GM18909 (cell line): ENCODE results near the gene C15orf62.

Experiments
- ATAC-seq: cut with Tn5 transposase; IDR thresholded peaks from one replicate; pipeline ENCODE4 v1.9.1; 2021; ENCODE audit warnings: mild to moderate bottlenecking; ENCODE audit not compliant: unreplicated experiment, poor library complexity

C15orf62 gene

DNA sequence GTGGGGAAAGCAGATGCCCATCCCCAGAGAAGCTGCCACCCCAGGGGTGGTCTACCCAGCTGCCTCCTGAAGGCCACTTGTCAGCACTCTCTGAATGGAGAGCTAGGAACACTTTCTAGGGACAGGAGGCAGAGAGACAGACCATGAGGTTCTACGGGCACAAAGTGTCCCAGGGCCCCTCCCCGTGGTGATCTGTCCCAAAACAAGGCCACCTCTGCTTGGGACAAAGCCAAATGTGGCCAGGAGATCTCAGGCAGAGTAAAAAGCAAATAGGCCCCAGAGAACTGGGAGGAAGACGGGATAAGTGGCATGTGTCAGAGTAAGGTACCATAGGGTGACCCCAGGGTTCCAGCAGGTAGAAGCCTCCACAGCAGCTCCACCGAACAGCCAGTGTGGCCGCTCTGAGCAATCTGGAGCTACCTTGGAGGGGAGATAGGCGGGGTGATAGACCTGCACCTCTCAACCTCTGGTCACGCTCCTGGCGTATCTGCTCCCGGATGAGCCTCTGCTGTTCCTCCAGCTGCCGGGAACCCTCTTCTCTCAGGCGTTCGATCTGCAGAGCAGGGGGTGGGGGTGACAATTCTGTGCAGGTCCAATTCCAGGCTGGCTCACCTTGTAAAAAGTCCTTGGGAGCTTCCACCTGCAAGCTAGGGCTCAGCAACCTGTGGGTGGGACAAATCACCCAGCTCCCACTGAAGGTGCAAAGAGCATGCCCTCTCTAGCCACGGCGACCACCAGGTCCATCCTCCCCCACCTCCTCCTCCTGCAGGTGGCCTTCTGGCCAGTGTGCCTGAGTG lies 6.2 kb downstream of the C15orf62 start:
- ATAC-seq = no peak

- ATAC-seq = no peak
These were observed 6.9 kb downstream of the C15orf62 start for GRCh38 chr15:40776537-40777141.

- ATAC-seq = peak; percentile 82
These were observed 12.9 kb downstream of the C15orf62 start for GRCh38 chr15:40782609-40783227.

GRCh38 chr15:40785164-40785563 lies 15.4 kb downstream of the C15orf62 start:
- no peak for ATAC-seq

DNA sequence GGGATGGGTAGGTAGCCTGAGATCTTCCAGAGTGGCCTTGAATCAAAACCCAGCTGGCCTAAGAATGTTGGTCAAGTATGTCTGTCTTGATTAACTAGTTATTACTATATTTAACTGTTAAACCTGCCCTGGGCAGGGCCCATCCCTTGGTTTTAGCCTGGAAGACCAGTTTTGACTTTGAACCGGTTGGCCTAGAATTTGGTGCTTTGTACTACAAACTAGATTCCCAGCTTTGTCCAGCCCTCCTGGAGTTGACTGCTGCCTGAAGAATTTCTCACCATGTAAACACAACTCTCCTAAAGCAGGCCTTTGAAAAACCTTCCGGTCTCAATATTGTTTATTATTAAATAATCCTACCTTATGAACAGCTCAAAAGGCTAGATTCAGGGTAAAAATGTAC lies 16.0 kb downstream of the C15orf62 start:
- ATAC-seq = no peak

DNA sequence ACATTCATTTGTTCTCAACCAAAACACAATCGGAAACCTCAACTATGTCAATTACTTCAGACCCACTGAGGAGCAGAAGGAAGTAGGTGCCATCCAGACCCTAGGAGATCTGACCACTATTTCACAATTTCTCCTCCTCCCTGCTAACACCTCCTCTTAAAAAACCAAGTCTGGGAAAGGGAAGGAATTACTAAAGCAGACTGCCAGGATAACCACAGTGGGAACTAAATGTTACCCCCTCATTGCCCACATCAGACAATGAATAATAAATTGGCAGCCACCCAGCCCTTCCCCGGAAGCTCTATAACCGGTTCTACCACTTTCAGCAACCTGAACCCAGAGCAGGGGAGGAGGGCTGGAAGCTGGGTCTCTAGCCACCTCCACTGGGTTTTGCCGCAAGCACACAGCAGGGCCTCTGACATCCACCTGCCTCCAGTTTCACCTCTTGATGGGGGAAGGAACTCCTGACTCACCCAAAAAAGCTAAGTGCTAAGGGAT lies 17.6 kb downstream of the C15orf62 start:
- no peak for ATAC-seq

- ATAC-seq = no peak
These were observed 18.2 kb downstream of the C15orf62 start for GRCh38 chr15:40787991-40788390.

GRCh38 chr15:40789119-40789518 lies 19.3 kb downstream of the C15orf62 start:
- ATAC-seq = no peak

DNA sequence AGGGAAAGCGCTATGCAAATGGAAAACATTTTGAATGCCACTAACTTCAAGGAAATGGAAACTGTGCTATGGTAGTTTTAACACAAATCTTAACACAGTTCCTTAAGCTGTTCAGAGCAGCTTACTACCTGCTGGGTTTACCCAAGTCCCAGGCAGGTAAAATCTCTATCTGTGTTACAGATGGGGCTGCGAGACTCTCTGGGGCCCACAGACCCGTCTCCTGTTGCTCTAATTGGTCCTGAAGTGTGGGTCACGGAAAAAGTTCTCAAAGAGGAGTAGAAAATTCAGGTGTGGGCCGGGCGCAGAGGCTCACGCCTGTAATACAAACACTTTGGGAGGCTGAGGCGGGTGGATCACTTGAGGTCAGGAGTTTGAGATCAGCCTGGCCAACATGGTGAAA lies 20.2 kb downstream of the C15orf62 start:
- ATAC-seq = no peak

GRCh38 chr15:40790718-40791117 lies 20.9 kb downstream of the C15orf62 start:
- ATAC-seq = no peak

DNA sequence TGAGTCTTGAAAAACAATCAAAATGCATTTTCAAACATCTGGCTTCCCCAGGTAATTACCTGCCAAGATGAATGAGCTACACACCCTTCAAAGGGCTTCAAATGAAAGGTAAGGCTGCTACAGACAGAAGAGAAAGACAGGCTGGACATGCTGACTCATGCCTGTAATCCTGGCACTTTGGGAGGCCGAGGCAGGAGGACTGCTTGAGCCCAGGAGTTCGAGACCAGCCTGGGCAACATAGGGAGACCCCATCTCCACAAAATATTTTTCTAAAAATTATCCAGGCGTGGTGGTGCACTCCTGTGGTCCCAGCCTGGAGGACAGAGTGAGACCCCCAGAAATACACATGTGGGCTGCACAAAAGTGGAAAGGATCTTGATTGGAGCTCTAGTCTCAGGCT lies 22.6 kb downstream of the C15orf62 start:
- no peak for ATAC-seq

- ATAC-seq = no peak
These were observed 23.6 kb downstream of the C15orf62 start for GRCh38 chr15:40793216-40793989.

GRCh38 chr15:40796041-40796440 lies 26.3 kb downstream of the C15orf62 start:
- ATAC-seq = no peak

DNA sequence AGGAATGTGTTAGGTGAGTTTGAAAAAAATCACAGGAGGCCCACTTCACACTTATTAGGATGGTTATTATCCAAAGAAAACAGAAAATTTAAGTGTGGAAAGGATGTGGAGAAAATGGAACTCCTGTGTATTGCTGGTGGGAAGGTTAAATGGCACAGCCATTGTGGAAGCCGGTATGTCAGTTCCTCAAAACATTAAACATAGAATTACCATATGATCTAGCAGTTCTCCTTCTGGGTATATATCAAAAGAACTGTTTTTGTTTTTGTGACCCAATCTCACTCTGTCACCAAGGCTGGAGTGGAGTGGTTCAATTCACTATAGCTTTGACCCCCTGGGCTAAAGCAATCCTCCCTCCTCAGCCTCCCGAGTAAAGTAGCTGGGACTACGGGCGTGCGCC lies 26.7 kb downstream of the C15orf62 start:
- ATAC-seq = no peak

- ATAC-seq = no peak
These were observed 29.7 kb downstream of the C15orf62 start for GRCh38 chr15:40799523-40799922.

GRCh38 chr15:40803076-40803475 lies 33.3 kb downstream of the C15orf62 start:
- no peak for ATAC-seq

DNA sequence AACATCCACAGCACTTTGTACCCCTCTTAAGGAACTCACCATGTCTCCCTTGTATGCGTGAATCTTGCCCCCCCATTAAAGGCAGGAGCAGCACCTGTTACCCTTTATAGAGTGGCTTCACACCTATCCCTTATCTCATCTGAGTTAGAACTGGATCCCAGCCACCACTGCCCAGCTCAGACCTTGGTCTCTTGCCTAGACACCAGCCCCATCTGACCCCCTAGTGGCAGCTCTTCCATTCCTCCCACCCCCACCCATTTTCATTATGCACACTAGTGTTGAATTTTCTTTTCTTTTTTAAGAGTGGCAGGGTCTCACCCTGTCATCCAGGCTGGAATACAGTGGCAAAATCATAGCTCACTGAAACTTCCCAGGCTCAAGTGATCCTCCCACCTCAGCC lies 33.9 kb downstream of the C15orf62 start:
- ATAC-seq = no peak

DNA sequence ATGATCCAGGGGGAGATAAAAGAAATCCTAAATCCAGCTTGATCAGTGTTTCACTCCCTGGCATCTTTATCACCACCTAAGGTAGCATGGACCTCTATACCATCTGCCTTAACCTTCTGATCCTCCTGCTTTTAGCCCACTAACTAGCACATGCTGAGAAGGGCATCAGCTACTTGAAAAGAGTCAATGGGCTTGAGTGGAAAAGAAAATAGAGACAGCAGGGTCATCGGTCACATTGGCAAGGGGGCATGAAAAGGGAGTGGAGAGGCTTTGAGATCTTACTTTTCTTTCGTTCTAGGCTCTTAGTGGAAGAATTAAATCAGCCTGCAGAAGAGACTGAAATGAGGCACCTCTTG lies 36.9 kb downstream of the C15orf62 start:
- peak; percentile 1 for ATAC-seq

GRCh38 chr15:40807028-40807887 lies 37.5 kb downstream of the C15orf62 start, which contains the start of the genes DNAJC17 and ZFYVE19:
Gene DNAJC17, minus strand, starts transcription at chr15:40807473. Its CDS starts 27 bp downstream, at chr15:40807446.
Gene ZFYVE19, plus strand, starts transcription at chr15:40807089. Its CDS starts 501 bp downstream, at chr15:40807590.
- ATAC-seq = peak; percentile 93
